Posterior cingulate gyrus (tissue), 11 donors: ENCODE measurements around the gene ERVFRD-1.

ENCODE experiments used
- DNase-seq, 10 donors: peaks; one replicate each; pipeline versions ENCODE4 v3.0.0 to v3.0.0-alpha.2; 2020 to 2021; ENCODE audit warnings: mixed read lengths in 3 of 10
- intact Hi-C: fragments of 100-400 bp; cut with DNase I; formaldehyde crosslinking; loops from one replicate; pipeline ENCODE4 v1.15.1; 2023

ERVFRD-1 gene

GRCh38 chr6:11055127-11055627 is 56.3 kb downstream of the ERVFRD-1 start:
- intact Hi-C loops, result no loop called here
- DNase-seq, result no peak

GRCh38 chr6:11054722-11055121 is 56.8 kb downstream of the ERVFRD-1 start:
- intact Hi-C loops, result no loop called here

GRCh38 chr6:11053307-11053706 is 58.2 kb downstream of the ERVFRD-1 start:
- no peak for DNase-seq
- intact Hi-C loops, result no loop called here

More at GRCh38 chr6:11054722-11055121, 56.8 kb downstream of the ERVFRD-1 start:
- DNase-seq, result no peak
